DND-41 (cell line): Measurements from ENCODE around the gene INSM1.

ENCODE experiments used
- ATAC-seq: fragments of 200-7000 bp; cut with Tn5 transposase; 3 replicates; pipeline ENCODE4 v1.9.1; 2021; ENCODE audit warnings: low read depth; ENCODE audit not compliant: insufficient read depth
- DNase-seq: peaks from one replicate; pipeline ENCODE4 v3.0.0-alpha.2; 2020
- H2AFZ ChIP-seq: 2 replicates; pipeline ENCODE4 v1.6.0; 2012; ENCODE audit warnings: low read depth, low read length
- H3K27ac ChIP-seq: 2 replicates; pipeline ENCODE4 v1.5.1; 2012; ENCODE audit warnings: low read length, inconsistent platforms
- H3K27me3 ChIP-seq: fragments of 200-600 bp; sonication (generic); 2 replicates; pipeline ENCODE4 v1.6.0; 2012; ENCODE audit warnings: low read length, mild to moderate bottlenecking, inconsistent platforms; ENCODE audit not compliant: insufficient read depth, poor library complexity
- H3K36me3 ChIP-seq: 2 replicates; pipeline ENCODE4 v1.5.1; 2012; ENCODE audit warnings: low read length, inconsistent platforms; ENCODE audit not compliant: insufficient read depth
- H3K4me1 ChIP-seq: 2 replicates; pipeline ENCODE4 v1.5.1; 2012; ENCODE audit warnings: mild to moderate bottlenecking, low read length; ENCODE audit not compliant: insufficient read depth
- H3K4me2 ChIP-seq: 2 replicates; pipeline ENCODE4 v1.6.0; 2012; ENCODE audit warnings: mild to moderate bottlenecking, moderate library complexity, low read length, inconsistent platforms; ENCODE audit not compliant: insufficient read depth
- H3K4me3 ChIP-seq, 2 experiments: fragments of 200-600 bp in 1 of 2; shearing (Covaris generic) in 1 of 2; 2 replicates each; pipeline ENCODE4 v1.5.1; 2012 to 2016; ENCODE audit warnings: inconsistent platforms in 2 of 2, low read length in 2 of 2, mild to moderate bottlenecking in 2 of 2, low read depth in 1 of 2, moderate library complexity in 1 of 2
- H3K79me2 ChIP-seq: 2 replicates; pipeline ENCODE4 v1.6.0; 2012; ENCODE audit warnings: low read length, inconsistent platforms; ENCODE audit not compliant: insufficient read depth
- H3K9ac ChIP-seq: 2 replicates; pipeline ENCODE4 v1.6.0; 2012; ENCODE audit warnings: low read depth, mild to moderate bottlenecking, inconsistent platforms, low read length, moderate library complexity
- H3K9me3 ChIP-seq: 2 replicates; pipeline ENCODE4 v1.5.1; 2012; ENCODE audit warnings: low read length, moderate library complexity, mild to moderate bottlenecking, inconsistent platforms; ENCODE audit not compliant: insufficient read depth, severe bottlenecking
- H4K20me1 ChIP-seq: 2 replicates; pipeline ENCODE4 v1.6.0; 2012; ENCODE audit warnings: low read length; ENCODE audit not compliant: insufficient read depth
- CTCF ChIP-seq: IDR thresholded peaks from 2 replicates; pipeline ENCODE4 v1.5.1; 2012; ENCODE audit warnings: borderline replicate concordance, low read length, moderate library complexity, mild to moderate bottlenecking; ENCODE audit not compliant: poor library complexity, severe bottlenecking; ENCODE audit errors: extremely low read depth
- EZH2 ChIP-seq: IDR thresholded peaks from 3 replicates; pipeline ENCODE4 v1.6.1; 2012; ENCODE audit warnings: borderline replicate concordance, low read depth, mild to moderate bottlenecking, moderate library complexity, low read length, inconsistent platforms; ENCODE audit not compliant: severe bottlenecking

Gene INSM1

GRCh38 chr20:20396794-20397193, 28.9 kb downstream of the INSM1 start:
- H4K20me1 ChIP-seq, result no peaks in the 10 kb centered on the region; the same call in 1 of the 2 replicates
- H3K9me3 ChIP-seq, result no peaks in the 10 kb centered on the region
- ATAC-seq (no peak), DNase-seq (no peak)
- H3K79me2 ChIP-seq, result no peaks in the 10 kb centered on the region
- H3K4me3 ChIP-seq, result no peak overlapping the region
- no peak for TF ChIP-seq EZH2
- no peak for TF ChIP-seq CTCF
- no peak overlapping the region for H2AFZ ChIP-seq
- H3K4me1 ChIP-seq, result no peaks in the 10 kb centered on the region
- H3K36me3 ChIP-seq, result peaks cover under 1% of the 10 kb centered on the region; the same call in 1 of the 2 replicates
- no peaks in the 10 kb centered on the region for H3K27me3 ChIP-seq
- no peak overlapping the region for H3K9ac ChIP-seq
- no peak overlapping the region for H3K27ac ChIP-seq
- no peak overlapping the region for H3K4me2 ChIP-seq

- Histone ChIP-seq H2AFZ (no peak overlapping the region), H3K4me2 (no peak overlapping the region), H3K9ac (no peak overlapping the region), H3K4me3 (no peak overlapping the region), H3K4me1 (no peaks in the 10 kb centered on the region), H3K27ac (no peak overlapping the region), H3K27me3 (no peaks in the 10 kb centered on the region), H3K36me3 (no peaks in the 10 kb centered on the region), H3K79me2 (no peaks in the 10 kb centered on the region), H4K20me1 (no peaks in the 10 kb centered on the region; the same call in 1 of the 2 replicates), H3K9me3 (no peaks in the 10 kb centered on the region)
- DNase-seq (no peak), ATAC-seq (no peak)
- TF ChIP-seq CTCF (no peak), EZH2 (no peak)
These were observed 30.2 kb downstream of the INSM1 start for GRCh38 chr20:20398123-20398522.

GRCh38 chr20:20399531-20400500, 31.9 kb downstream of the INSM1 start:
- H3K9me3 ChIP-seq, result no peaks in the 10 kb centered on the region
- no peaks in the 10 kb centered on the region for H3K4me1 ChIP-seq
- H3K79me2 ChIP-seq, result no peaks in the 10 kb centered on the region
- TF ChIP-seq CTCF, result no peak
- no peak for TF ChIP-seq EZH2
- no peaks in the 10 kb centered on the region for H3K36me3 ChIP-seq
- no peak overlapping the region for H3K4me3 ChIP-seq
- no peaks in the 10 kb centered on the region for H3K27me3 ChIP-seq
- H3K9ac ChIP-seq, result no peak overlapping the region
- no peak overlapping the region for H3K27ac ChIP-seq
- DNase-seq, result no peak
- H3K4me2 ChIP-seq, result no peak overlapping the region
- no peak for ATAC-seq
- H4K20me1 ChIP-seq, result no peaks in the 10 kb centered on the region; the same call in 1 of the 2 replicates
- H2AFZ ChIP-seq, result no peak overlapping the region
